Natural killer cell (primary cell): ENCODE results near the gene THAP3. TPM values are rescaled to one million over a fixed set of nuclear protein-coding genes. Genes with fewer than 3 reads are reported as not detected.

ENCODE experiments used
- ATAC-seq, 3 donors: fragments of 150-1000 bp in 2 of 3; fragments of 200-7000 bp in 1 of 3; cut with Tn5 transposase; 1 replicate in 1 of 3; 2 replicates in 2 of 3; pipeline ENCODE4 v1.10.0; 2021; ENCODE audit warnings: mild to moderate bottlenecking in 2 of 3, moderate library complexity in 2 of 3
- DNase-seq, 2 donors: peaks; one replicate each; pipeline versions ENCODE4 v3.0.0 to v3.0.0-alpha.2; 2013 to 2021; ENCODE audit warnings: mixed read lengths in 1 of 2
- H3K27ac ChIP-seq: one replicate; pipeline ENCODE4 v1.5.1; 2013; ENCODE audit warnings: mild to moderate bottlenecking, low read length
- H3K27me3 ChIP-seq: one replicate; pipeline ENCODE4 v1.6.1; 2013; ENCODE audit warnings: low read length; ENCODE audit not compliant: control insufficient read depth, insufficient read depth
- H3K36me3 ChIP-seq: one replicate; pipeline ENCODE4 v1.6.1; 2013; ENCODE audit warnings: low read length; ENCODE audit not compliant: control insufficient read depth, insufficient read depth
- H3K4me1 ChIP-seq: one replicate; pipeline ENCODE4 v1.6.1; 2013; ENCODE audit warnings: low read length; ENCODE audit not compliant: control insufficient read depth, insufficient read depth
- H3K4me3 ChIP-seq: one replicate; pipeline ENCODE4 v1.5.1; 2013; ENCODE audit warnings: low read length
- H3K9me3 ChIP-seq: one replicate; pipeline ENCODE4 v1.6.1; 2013; ENCODE audit warnings: low read length; ENCODE audit not compliant: control insufficient read depth, insufficient read depth
- H3K27ac Mint-ChIP-seq, 2 donors: one replicate each; pipeline ENCODE4 v1.8.0; 2022; ENCODE audit warnings: mild to moderate bottlenecking in 2 of 2, mixed read lengths in 2 of 2, moderate library complexity in 1 of 2
- H3K27me3 Mint-ChIP-seq, 2 donors: one replicate each; pipeline ENCODE4 v1.8.0; 2022; ENCODE audit warnings: low read depth in 2 of 2, mixed read lengths in 2 of 2
- H3K36me3 Mint-ChIP-seq: one replicate; pipeline ENCODE4 v1.8.0; 2022; ENCODE audit warnings: mixed read lengths
- H3K4me1 Mint-ChIP-seq, 2 donors: one replicate each; pipeline ENCODE4 v1.8.0; 2022; ENCODE audit warnings: mixed read lengths in 2 of 2
- H3K4me3 Mint-ChIP-seq: one replicate; pipeline ENCODE4 v1.8.0; 2022; ENCODE audit warnings: mild to moderate bottlenecking, moderate library complexity, mixed read lengths
- H3K9me3 Mint-ChIP-seq, 2 donors: one replicate each; pipeline ENCODE4 v1.8.0; 2022; ENCODE audit warnings: mixed read lengths in 2 of 2
- WGBS: methylation state at CpG from one replicate; pipeline ENCODE4 v1.1.7; 2013; ENCODE audit warnings: missing lambda C conversion rate; ENCODE audit not compliant: insufficient coverage; 5-methylcytosine and 5-hydroxymethylcytosine counted together
- intact Hi-C: fragments of 100-400 bp; cut with micrococcal nuclease; formaldehyde crosslinking; loops from one replicate; pipeline ENCODE4 v1.14.2; 2022
- total RNA-seq, 4 donors: library from RNA; stranded (reverse); fragments of 120-200 nt in 1 of 4; gene quantifications; one replicate each; pipeline versions ENCODE4 v1.2.3 to v1.2.4, GENCODE V29; 2013 to 2022
- TF ChIP-seq, protein P1 (sequence below): fragments of 200-600 bp; IDR thresholded peaks from one replicate; pipeline ENCODE4 v1.8.0; 2022; ENCODE audit warnings: antibody characterized with exemption

THAP3 gene, protein sequence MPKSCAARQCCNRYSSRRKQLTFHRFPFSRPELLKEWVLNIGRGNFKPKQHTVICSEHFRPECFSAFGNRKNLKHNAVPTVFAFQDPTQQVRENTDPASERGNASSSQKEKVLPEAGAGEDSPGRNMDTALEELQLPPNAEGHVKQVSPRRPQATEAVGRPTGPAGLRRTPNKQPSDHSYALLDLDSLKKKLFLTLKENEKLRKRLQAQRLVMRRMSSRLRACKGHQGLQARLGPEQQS
- 10 to 100 TPM; 11.7 to 23.4 (median 23.1) TPM for total RNA-seq
- total RNA-seq (2013), result 22.7 TPM

DNA sequence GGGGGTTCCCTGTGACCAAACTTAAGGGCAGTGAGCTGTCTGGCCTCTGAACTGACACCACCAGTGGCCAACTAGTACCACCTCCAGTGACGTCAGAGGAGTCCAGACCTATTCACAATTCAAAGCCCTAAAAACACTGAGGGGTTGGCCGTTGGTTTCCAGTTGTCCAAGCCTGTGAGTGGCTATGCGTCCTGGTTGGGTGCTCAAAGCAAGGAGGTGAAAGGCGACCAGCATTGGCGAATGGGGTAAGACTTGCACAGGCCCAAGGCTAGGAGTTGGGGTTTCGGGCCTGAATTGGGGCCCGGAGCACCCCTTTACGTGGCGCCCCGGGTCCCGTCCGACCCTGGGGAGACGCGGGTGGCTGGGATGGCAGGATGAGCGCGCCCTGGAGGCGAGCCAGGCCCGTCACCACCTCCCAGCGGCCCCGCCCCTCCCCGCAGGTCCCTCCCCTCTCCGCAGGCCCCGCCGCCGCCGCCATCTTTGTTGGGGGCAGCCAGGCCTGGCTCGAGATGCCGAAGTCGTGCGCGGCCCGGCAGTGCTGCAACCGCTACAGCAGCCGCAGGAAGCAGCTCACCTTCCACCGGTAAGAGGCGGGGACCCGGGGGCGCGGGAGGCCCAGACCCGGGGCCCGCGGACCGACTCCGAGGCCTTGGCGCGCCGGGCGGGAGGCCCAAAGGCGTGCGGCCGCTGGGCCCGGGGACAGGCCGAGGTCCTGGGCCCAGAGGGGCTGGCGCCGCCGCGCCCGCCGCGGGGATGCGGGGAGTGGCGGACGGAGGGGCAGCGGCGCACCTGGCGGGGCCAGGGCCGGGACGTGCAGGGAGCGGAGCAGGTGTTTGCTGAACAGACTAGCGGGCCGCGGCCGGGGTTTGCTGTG, at the start of gene THAP3:
TSS of gene THAP3 (plus strand) at position 159 of the 874 bp plus-strand sequence. CDS start at position 510, 351 bp downstream.
- ATAC-seq (peak; percentile 97 to 98 (median 98)), DNase-seq (peak; percentile 82 to 93)
- peaks cover 30 to 31% of the 10 kb centered on the region in 2 donors for H3K4me1 Mint-ChIP-seq
- WGBS, result 2% methylated on average over 73 of the region's 73 CpGs
- H3K9me3 Mint-ChIP-seq, result no peaks in the 10 kb centered on the region
- Histone ChIP-seq H3K4me3 (peak within 1 kb of the TSS; percentile 57), H3K27me3 (no peaks in the 10 kb centered on the region), H3K4me1 (peaks cover 23% of the 10 kb centered on the region), H3K9me3 (no peaks in the 10 kb centered on the region), H3K36me3 (peaks cover 27% of the 10 kb centered on the region), H3K27ac (peak within 1 kb of the TSS; percentile 60)
- H3K36me3 Mint-ChIP-seq, result no peaks in the 10 kb centered on the region
- H3K4me3 Mint-ChIP-seq, result peak within 1 kb of the TSS; percentile 90
- H3K27ac Mint-ChIP-seq, result peak within 1 kb of the TSS; percentile 61 to 84
- intact Hi-C loops, result no loop called here
- H3K27me3 Mint-ChIP-seq, result no peaks in the 10 kb centered on the region
- TF ChIP-seq, protein P1, sequence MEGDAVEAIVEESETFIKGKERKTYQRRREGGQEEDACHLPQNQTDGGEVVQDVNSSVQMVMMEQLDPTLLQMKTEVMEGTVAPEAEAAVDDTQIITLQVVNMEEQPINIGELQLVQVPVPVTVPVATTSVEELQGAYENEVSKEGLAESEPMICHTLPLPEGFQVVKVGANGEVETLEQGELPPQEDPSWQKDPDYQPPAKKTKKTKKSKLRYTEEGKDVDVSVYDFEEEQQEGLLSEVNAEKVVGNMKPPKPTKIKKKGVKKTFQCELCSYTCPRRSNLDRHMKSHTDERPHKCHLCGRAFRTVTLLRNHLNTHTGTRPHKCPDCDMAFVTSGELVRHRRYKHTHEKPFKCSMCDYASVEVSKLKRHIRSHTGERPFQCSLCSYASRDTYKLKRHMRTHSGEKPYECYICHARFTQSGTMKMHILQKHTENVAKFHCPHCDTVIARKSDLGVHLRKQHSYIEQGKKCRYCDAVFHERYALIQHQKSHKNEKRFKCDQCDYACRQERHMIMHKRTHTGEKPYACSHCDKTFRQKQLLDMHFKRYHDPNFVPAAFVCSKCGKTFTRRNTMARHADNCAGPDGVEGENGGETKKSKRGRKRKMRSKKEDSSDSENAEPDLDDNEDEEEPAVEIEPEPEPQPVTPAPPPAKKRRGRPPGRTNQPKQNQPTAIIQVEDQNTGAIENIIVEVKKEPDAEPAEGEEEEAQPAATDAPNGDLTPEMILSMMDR, result peak; percentile 41

DNA sequence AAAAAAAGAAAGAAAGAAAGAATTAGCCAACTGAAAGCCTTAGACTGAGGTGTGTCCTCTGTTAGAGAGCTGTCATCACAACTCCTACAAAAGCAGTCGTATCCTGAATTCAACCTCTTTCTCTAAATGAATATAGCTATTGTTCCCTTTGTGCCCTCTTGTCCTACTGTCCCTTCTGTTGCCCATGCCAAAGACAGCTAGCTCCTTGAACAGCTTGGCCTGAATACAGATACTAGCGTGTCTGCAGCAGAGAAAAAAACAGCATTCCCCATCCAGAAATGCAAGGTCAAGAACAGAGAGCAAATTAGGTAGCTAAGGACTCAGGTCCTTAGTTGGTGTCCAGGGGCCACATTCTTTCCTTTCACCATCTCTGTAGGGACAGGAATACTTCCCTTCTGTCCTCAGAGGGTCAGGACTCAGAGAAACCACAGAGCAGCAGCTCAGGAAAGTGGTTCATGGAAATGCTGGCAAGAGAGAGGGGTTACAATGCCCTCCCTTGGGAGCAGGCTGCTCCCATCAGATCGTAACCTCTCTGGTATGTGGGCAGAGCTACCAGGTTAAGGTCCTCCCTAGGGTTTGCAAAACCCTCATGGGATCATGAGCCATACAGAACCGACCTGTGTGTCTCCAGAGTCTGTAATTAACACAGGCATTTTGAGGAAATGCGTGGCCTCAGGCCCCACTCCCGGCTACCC, 46.7 kb upstream of the THAP3 start:
- TF ChIP-seq, protein P1, result no peak
- DNase-seq, result no peak

DNA sequence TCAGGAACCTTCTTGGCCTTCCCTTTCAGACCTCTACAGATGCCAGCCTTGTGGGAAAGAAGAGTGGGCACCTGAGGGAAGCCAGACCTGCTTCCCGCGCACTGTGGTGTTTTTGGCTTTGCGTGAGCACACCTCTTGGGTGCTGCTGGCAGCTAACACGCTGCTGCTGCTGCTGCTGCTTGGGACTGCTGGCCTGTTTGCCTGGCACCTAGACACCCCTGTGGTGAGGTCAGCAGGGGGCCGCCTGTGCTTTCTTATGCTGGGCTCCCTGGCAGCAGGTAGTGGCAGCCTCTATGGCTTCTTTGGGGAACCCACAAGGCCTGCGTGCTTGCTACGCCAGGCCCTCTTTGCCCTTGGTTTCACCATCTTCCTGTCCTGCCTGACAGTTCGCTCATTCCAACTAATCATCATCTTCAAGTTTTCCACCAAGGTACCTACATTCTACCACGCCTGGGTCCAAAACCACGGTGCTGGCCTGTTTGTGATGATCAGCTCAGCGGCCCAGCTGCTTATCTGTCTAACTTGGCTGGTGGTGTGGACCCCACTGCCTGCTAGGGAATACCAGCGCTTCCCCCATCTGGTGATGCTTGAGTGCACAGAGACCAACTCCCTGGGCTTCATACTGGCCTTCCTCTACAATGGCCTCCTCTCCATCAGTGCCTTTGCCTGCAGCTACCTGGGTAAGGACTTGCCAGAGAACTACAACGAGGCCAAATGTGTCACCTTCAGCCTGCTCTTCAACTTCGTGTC, 45.9 kb upstream of the THAP3 start:
- ATAC-seq, result no peak
- Histone ChIP-seq H3K4me3 (no peak overlapping the region), H3K36me3 (no peaks in the 10 kb centered on the region), H3K9me3 (no peaks in the 10 kb centered on the region), H3K4me1 (peaks cover 35% of the 10 kb centered on the region), H3K27me3 (no peaks in the 10 kb centered on the region), H3K27ac (peak overlapping the region; percentile 82)
- 92% methylated on average over 14 of the region's 14 CpGs for WGBS
- H3K4me3 Mint-ChIP-seq, result peak overlapping the region; percentile 93
- H3K27ac Mint-ChIP-seq, result peak overlapping the region; percentile 94 to 99
- peaks cover 8 to 35% of the 10 kb centered on the region in 2 donors for H3K4me1 Mint-ChIP-seq
- H3K27me3 Mint-ChIP-seq, result no peaks in the 10 kb centered on the region
- no peak for DNase-seq
- H3K9me3 Mint-ChIP-seq, result no peaks in the 10 kb centered on the region
- intact Hi-C loops, result loop anchor here (1.0 kb wide), 1 partner anchor 23 kb away; no protein-coding TSS in a partner anchor
- no peaks in the 10 kb centered on the region for H3K36me3 Mint-ChIP-seq
- TF ChIP-seq, protein P1, result no peak

More for the DNA sequence above, 46.7 kb upstream of the THAP3 start:
- no peaks in the 10 kb centered on the region for H3K27me3 ChIP-seq
- Mint-ChIP-seq H3K9me3 (no peaks in the 10 kb centered on the region), H3K27me3 (peaks cover 0 to under 1% of the 10 kb centered on the region in 2 donors), H3K4me3 (no peak overlapping the region), H3K36me3 (no peaks in the 10 kb centered on the region), H3K27ac (peak overlapping the region; percentile 94 to 99), H3K4me1 (peaks cover 8 to 35% of the 10 kb centered on the region in 2 donors)
- intact Hi-C loops, result no loop called here
- 86% methylated on average over 6 of the region's 6 CpGs for WGBS
- peaks cover 35% of the 10 kb centered on the region for H3K4me1 ChIP-seq
- no peak overlapping the region for H3K4me3 ChIP-seq
- H3K27ac ChIP-seq, result no peak overlapping the region
- H3K36me3 ChIP-seq, result no peaks in the 10 kb centered on the region
- no peaks in the 10 kb centered on the region for H3K9me3 ChIP-seq
- no peak for ATAC-seq
